ENCODE data around the gene SGPP2. TPM values are rescaled to one million over a fixed set of nuclear protein-coding genes. Genes with fewer than 3 reads are reported as not detected.

Gene SGPP2
- total RNA-seq, 1 donor from 2014 or later: 2.3 TPM

GRCh38 chr2:222526480-222527277 is 102.3 kb downstream of the SGPP2 start:
- no peak for TF ChIP-seq CTCF (IDR thresholded peaks at IDR 0.05; ENCODE audit: borderline replicate concordance)
- intact Hi-C loops (cut with micrococcal nuclease): no loop called here
- Histone ChIP-seq H3K4me1 (no peaks in the 10 kb centered on the region), H3K27ac (replicated peaks) (no peak overlapping the region), H3K27me3 (ENCODE audit: low read depth) (no peaks in the 10 kb centered on the region), H3K36me3 (peaks cover 5% of the 10 kb centered on the region), H3K9me3 (replicated peaks) (peaks cover 5% of the 10 kb centered on the region), H3K4me3 (no peak overlapping the region)
- no peak for DNase-seq

GRCh38 chr2:222532315-222532714 is 108.0 kb downstream of the SGPP2 start:
- Histone ChIP-seq H3K9me3 (replicated peaks) (peaks cover 5% of the 10 kb centered on the region), H3K36me3 (no peaks in the 10 kb centered on the region), H3K27me3 (ENCODE audit: low read depth) (no peaks in the 10 kb centered on the region), H3K4me1 (no peaks in the 10 kb centered on the region), H3K4me3 (no peak overlapping the region), H3K27ac (replicated peaks) (no peak overlapping the region)
- intact Hi-C loops (cut with micrococcal nuclease): no loop called here
- DNase-seq: no peak
- TF ChIP-seq CTCF (IDR thresholded peaks at IDR 0.05; ENCODE audit: borderline replicate concordance): no peak

- intact Hi-C loops (cut with micrococcal nuclease): no loop called here
- H3K4me3 ChIP-seq: no peak overlapping the region
- H3K4me1 ChIP-seq: no peaks in the 10 kb centered on the region
- H3K27me3 ChIP-seq (ENCODE audit: low read depth): no peaks in the 10 kb centered on the region
- DNase-seq: no peak
- H3K27ac ChIP-seq (replicated peaks): no peak overlapping the region
- no peak for TF ChIP-seq CTCF (IDR thresholded peaks at IDR 0.05; ENCODE audit: borderline replicate concordance)
- no peaks in the 10 kb centered on the region for H3K36me3 ChIP-seq
- H3K9me3 ChIP-seq (replicated peaks): no peaks in the 10 kb centered on the region
Observed at GRCh38 chr2:222535477-222535876, 111.1 kb downstream of the SGPP2 start.

- intact Hi-C loops (cut with micrococcal nuclease): no loop called here
Observed at GRCh38 chr2:222538535-222538934, 114.2 kb downstream of the SGPP2 start.

GRCh38 chr2:222544661-222545060 is 120.3 kb downstream of the SGPP2 start:
- H3K4me1 ChIP-seq: peaks cover 8% of the 10 kb centered on the region
- TF ChIP-seq CTCF (IDR thresholded peaks at IDR 0.05; ENCODE audit: borderline replicate concordance): no peak
- H3K27ac ChIP-seq (replicated peaks): no peak overlapping the region
- intact Hi-C loops (cut with micrococcal nuclease): no loop called here
- H3K4me3 ChIP-seq: no peak overlapping the region
- no peaks in the 10 kb centered on the region for H3K27me3 ChIP-seq (ENCODE audit: low read depth)
- DNase-seq: no peak
- no peaks in the 10 kb centered on the region for H3K36me3 ChIP-seq
- no peaks in the 10 kb centered on the region for H3K9me3 ChIP-seq (replicated peaks)

More at GRCh38 chr2:222538535-222538934, 114.2 kb downstream of the SGPP2 start:
- H3K4me3 ChIP-seq: no peak overlapping the region
- no peaks in the 10 kb centered on the region for H3K27me3 ChIP-seq (ENCODE audit: low read depth)
- no peak for TF ChIP-seq CTCF (IDR thresholded peaks at IDR 0.05; ENCODE audit: borderline replicate concordance)
- no peaks in the 10 kb centered on the region for H3K4me1 ChIP-seq
- H3K9me3 ChIP-seq (replicated peaks): no peaks in the 10 kb centered on the region
- H3K36me3 ChIP-seq: no peaks in the 10 kb centered on the region
- H3K27ac ChIP-seq (replicated peaks): no peak overlapping the region
- no peak for DNase-seq
